HG03280 (cell line): ENCODE data around the gene HACD1.

ENCODE experiments used
- ATAC-seq: cut with Tn5 transposase; IDR thresholded peaks from one replicate; pipeline ENCODE4 v1.9.1; 2021; ENCODE audit warnings: mild to moderate bottlenecking, moderate library complexity; ENCODE audit not compliant: unreplicated experiment

HACD1 gene, protein sequence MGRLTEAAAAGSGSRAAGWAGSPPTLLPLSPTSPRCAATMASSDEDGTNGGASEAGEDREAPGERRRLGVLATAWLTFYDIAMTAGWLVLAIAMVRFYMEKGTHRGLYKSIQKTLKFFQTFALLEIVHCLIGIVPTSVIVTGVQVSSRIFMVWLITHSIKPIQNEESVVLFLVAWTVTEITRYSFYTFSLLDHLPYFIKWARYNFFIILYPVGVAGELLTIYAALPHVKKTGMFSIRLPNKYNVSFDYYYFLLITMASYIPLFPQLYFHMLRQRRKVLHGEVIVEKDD

DNA sequence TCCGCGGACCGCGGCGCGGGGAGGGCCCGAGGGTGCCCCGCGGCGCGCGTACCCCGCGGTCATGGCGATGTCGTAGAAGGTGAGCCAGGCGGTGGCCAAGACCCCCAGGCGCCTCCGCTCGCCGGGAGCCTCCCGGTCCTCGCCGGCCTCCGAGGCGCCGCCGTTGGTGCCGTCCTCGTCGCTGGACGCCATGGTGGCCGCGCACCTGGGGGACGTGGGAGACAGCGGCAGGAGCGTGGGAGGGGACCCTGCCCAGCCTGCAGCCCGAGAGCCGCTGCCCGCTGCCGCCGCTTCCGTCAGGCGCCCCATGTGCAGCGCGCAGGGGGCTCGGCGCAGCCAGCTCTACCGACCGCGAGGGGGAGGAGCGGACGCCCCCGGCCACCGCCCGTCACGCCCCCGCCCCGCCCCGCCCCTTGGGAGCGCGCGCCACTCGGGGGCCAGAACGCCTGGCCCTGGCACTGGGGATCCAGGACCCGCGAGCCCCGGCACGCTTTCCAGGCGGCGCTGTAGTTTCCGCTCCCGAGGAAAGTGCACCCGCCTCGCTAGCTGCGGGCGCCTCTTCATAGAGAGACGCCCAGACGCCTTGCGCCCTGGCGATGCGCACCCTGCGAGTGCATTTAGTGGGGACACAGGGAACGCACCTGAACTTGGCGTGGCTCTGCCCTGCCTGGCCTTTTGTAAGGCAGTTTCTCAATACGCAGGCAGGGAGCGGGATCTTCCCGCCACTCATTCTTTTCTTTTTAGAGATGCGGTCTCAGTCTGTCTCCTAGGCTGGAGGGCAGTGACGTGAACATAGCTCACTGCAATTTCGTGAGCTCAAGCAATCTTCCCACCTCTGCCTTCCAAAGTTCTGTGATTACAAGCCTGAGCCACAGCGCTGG lies at the start of gene HACD1:
Gene HACD1 (minus strand): TSS at position 344 of the 881 bp plus-strand sequence. CDS start 35 bp downstream, at position 309.
- peak; percentile 53 for ATAC-seq

DNA sequence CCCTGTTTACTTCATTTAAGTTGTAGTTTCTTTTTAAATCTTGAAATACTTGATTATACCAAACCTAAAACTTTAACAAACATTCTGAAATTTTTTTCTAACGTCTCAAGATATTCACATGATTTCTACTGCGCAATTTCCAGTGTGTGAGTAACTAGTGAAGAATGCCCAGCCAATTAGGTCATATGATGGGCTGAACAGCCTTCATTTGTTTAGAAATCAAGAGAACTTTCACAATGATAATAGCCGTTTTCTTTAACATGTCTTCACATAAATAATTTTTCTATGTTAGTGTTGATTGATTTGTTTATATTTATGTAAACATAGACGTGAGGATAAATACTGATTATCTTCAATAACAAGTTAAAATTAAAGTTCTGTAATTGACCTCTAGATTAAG lies 48.6 kb upstream of the HACD1 start:
- no peak for ATAC-seq

DNA sequence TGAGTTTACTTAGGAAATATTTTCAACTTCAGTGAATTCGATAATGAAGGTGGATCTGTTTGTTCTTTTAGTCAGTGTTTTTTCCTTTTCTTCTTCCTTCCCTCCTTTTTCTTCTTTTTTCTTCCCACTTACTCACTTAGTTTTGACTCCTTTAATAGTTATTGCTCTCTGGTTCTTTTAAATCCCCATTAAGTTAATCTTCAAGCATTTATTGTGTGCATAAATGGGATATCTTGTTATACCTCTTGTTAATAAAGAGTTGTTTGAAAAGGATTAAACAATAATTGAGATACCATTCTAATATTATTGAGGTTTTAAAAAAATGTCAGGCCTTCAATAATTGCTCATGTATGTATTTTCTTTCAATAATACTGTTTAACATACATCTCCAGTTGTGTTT lies 46.3 kb upstream of the HACD1 start:
- no peak for ATAC-seq

DNA sequence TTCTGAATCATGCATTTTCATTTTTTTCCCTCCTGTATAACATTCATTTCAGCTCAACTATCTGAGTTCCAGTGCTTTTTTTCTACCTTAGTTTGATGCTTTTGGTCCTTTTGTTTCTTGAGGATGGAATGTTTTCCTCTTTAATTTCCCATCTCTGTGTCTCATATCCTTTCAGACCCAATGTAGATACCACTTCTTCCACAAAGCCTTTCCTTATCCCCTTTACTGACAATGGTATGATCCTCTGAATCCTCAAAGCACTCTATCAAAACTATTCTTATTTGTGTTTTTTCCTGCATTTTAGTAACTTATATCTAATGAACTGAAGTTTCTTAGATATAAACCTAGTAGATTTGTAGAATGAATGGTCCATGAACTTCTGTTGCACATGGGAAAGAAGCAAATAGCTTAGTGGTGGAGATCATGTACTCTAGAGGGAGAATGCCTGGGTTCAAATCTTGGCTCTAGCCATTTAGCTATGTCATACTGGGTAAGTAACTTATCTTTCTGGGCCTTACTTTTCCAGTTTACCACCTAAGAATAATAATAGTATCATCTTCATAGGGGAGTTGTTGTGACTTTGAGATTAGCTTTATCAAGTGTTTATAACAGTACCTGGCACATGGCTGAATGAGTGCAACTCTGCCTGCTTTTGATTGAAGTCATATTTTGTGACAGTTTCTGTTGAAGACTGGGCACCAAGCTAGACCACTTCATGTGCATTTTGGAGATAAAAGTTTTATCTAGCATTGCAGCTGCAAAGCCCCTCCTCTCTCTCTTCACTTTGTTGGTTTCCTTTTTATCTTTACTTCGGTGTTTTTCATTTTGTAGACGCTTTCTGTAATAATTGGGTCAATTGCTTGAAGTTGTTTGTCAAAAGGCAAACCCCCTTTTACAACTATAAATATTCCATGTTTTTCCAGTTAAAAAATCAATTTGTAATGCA lies 45.3 kb upstream of the HACD1 start:
- ATAC-seq, result no peak

DNA sequence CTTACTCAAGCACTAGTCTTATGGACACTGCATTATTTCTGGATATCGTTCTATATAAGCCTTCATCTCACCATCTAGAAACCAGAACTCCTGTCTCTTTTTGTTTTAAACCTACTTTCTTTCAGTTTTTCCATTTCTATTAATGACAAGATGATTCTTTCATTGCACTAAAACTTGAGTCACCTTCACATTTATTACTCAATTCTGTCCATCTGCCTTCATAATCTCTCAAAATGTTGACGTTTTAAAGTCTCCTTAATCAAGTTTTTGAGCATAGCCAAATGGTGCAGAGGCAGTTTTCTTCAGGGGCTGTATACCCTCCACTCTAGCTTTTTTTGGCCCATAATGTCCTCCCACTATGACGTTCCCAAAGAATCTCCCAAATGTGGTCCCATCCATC lies 44.3 kb upstream of the HACD1 start:
- no peak for ATAC-seq

DNA sequence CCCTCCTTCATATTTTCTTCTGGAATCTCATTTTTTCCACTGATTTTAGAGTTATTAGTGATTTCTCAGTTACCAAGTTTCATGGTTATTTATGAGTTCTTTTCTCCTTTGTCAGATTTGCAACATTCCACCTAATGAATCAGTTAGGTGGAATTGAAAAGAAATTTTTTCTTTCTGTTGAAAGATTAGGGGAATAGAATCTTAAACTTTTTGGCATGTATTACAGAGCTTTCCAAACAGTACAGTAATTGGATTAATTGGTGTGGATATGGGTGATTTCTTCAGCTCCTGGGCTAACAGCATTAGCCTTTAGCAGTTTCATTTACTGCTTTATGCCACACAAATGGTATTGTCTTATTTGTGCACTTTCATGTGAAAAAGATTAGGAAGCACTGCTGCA lies 43.7 kb upstream of the HACD1 start:
- ATAC-seq, result no peak

DNA sequence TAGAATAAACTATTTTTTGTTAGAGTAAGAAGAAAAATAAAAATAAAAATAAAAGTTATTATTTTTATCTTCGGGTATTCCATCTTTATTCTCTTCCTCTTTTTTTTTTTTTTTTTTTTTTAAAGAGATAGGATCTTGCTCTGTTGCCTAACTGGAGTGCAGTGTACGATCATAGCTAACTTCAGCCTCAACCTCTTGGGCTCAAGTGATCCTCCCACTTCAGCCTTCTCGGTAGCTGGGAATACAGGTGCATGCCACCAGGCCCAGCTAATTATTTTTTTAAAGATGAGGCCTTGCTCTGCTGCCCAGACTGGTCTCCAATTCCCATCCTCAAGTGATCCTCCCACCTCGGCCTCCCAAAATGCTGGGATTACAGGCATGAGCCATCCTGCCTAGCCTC lies 42.2 kb upstream of the HACD1 start:
- ATAC-seq, result no peak

DNA sequence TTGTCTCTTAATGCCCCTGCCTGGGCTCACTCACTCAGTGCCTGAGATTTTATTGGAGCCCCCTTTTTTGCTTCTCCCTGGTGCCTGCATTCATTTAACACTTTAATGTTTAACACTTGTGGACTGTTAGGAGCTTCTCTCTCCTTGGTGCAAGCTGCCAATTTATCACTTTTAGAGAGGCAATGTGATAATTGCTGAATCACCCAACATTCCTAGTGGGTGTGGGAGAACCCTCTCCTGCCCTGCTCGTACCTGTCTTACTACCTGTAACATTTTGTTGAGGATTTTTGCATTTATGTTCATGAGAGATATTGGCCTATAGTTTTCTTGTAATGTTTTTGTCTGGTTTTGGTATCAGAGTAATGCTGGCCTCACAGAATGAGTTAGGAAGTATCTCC lies 39.9 kb upstream of the HACD1 start:
- no peak for ATAC-seq

DNA sequence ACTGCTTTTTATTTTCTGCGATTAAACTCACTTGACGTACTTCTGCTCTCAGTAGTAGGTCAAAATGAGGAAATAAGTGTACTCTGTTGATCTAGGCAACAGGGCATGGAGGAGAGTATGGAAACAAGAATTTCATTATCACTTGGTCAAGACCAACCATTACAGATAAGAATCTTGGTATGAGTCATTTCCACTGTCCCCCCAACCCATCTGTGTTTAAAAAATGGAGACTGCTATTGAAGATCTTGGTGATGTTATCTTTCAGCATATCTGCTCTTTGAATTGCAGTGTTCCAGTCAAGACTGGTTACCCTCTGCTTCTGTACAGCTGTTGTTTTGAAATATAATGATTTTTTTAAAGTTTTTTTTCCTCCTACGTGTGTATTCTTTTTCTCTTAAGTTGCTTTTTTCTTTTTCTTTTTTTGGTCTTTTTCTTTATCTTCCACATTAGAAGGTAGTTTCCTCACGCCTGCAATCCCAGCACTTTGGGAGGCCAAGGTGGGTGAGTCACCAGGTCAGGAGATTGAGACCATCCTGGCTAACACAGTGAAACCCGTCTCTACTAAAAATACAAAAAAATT lies 38.5 kb upstream of the HACD1 start:
- peak; percentile 74 for ATAC-seq

DNA sequence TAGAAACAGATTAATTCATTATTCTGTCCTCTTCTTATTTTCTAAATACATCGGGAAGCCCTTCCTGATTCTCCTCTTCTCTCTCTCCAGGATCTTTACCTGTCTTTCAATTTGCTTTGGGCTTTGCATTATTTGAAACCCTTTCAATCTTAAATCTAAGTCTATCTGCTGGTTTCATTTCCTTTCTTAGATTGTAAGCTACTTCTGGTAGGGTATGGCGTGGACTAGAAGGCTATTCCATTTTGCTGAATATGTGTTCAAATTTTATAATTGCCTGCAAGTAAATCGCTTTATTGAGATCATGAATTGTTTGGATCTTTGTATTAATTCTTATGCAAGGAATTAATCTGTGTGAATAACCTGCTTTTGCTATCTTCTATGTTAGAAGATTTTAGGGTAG lies 37.8 kb upstream of the HACD1 start:
- ATAC-seq, result no peak

DNA sequence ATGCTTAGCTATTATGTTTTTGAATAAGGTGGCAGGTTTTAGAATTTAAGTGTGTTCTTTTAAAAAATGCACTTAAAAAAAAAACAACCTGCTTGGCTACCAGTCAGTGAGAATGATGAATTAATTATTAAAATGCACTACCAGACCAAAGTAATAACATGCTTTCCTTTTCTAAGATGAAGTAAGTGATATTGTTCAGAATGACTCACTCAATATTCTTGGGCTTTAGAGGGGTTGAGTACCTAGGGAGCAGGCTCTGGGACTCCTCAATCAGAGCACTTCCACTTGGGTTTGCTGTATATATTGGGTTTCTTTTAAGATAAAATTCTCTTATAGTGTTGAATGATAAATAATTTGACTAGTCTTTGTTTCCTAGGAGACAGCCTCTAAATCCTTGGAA lies 35.4 kb upstream of the HACD1 start:
- ATAC-seq, result no peak

DNA sequence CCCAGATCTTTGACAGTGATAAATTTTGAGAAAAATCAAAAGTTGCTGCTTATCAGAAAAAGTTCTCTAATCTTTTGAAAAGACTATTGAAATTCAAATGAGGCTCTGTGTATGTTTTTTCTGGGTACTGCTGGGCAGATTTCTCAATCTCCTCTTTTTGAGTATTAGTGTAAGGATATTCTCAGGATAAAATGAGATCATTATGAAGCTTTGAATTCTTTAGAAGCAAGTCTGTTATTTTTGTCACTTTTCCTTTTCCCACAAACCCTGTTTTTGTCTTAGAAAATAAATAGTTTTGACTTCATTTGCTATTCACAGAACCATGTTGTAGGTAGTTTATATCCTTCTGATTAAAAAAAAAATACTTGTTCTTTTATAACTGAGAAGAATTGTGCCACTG lies 34.7 kb upstream of the HACD1 start:
- ATAC-seq, result no peak

DNA sequence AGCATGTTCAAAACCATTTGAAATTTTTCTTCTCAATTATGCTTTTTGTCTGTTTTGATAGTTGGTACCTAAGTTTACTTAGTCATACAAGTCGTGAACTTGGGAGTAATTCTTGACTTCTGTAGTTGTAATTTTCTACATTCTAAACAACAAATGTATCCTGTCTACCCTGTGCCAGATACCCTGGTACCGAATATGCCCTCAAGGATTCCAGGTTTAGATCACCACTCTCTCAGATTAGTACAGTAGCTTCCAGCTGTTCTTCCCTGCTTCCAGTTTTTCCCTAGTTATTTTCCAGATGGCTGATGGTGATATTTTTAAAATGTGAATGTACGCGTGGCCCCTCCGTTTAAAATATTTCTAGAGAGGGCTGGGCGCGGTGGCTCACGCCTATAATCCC lies 33.2 kb upstream of the HACD1 start:
- no peak for ATAC-seq

DNA sequence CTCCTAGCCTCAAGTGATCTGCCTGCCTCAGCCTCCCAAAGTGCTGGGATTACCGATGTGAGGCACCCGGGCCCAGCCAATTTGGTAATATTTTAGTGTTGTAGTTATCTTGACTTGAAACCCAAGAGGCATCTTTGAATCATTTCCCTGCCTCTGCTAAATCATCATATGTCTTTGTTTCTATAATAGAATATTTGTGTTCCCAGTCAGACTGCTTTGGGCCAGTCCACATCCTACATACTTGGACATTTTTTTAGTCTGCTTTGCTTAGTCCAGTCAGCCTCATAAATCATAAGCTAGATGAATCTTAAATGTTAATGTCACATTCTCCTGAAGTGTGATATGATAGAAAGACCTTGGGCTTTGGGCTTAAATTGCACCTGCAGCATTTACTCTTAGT lies 32.7 kb upstream of the HACD1 start:
- no peak for ATAC-seq

DNA sequence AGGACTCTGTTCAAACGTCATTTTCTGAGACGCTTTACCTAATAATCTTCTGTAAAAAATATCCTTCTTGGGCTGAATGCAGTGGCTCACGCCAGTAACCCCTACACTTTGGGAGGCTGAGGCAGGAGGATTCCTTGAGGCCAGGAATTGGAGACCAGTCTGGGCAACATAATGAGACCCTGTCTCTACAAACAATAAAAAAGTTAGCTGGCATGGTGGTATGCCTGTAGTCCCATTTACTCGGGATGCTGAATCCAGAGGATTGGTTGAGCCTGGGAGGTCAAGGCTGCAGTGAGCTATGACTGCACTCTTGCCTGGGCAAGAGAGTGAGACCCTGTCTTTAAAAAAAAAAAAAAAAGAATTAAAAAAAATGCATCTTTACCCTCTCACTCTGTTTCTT lies 31.9 kb upstream of the HACD1 start:
- ATAC-seq, result no peak

DNA sequence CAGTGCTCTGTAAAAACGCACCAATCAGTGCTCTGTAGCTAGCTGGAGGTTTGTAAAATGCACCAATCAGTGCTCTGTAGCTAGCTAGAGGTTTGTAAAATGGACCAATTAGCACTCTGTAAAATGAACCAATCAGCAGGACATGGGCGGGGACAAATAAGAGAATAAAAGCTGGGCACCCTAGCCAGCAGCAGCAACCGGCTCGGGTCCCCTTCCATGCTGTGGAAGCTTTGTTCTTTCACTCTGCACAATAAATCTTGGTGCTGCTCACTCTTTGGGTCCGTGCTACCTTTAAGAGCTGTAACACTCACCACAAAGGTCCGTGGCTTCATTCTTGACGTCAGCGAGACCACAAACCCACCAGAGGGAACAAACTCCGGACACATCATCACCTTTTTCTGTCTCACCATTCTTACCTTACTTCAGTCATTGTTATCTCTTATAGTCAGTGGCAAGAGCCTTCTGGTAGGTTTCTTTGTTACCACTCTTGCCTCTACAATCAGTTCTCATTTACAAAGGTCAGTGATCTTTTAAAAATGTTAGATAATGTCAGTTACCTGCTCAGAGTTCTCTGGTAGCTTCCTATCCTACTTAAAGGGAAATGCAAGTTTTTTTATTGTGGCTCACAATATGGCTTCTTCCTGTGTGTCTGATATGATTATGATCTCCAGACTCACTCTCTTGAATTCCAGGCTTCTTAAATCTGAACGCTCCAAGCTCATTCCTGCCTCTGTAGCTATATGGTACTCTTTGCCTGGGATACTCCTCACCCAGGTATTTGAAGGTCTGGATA lies 31.3 kb upstream of the HACD1 start:
- ATAC-seq, result no peak

DNA sequence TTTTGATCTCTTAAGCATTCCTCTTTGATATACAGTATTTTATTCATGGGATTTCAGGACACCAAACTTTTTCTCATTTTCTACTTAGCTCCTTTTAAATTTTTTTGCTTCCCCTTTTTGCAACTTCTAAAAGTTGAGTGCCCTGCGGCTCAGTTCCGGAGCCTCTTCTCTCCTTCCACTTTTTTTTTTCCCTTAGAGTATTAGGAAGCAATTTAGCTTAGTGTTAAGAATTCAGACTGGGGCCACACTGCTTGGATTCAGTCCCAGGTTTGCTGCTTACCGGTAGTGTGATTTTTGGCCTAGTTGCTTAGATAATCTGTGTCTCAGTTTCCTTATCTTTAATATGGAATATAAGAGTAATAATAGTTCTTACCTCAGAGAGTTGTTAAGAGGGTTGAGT lies 30.2 kb upstream of the HACD1 start:
- ATAC-seq, result no peak

DNA sequence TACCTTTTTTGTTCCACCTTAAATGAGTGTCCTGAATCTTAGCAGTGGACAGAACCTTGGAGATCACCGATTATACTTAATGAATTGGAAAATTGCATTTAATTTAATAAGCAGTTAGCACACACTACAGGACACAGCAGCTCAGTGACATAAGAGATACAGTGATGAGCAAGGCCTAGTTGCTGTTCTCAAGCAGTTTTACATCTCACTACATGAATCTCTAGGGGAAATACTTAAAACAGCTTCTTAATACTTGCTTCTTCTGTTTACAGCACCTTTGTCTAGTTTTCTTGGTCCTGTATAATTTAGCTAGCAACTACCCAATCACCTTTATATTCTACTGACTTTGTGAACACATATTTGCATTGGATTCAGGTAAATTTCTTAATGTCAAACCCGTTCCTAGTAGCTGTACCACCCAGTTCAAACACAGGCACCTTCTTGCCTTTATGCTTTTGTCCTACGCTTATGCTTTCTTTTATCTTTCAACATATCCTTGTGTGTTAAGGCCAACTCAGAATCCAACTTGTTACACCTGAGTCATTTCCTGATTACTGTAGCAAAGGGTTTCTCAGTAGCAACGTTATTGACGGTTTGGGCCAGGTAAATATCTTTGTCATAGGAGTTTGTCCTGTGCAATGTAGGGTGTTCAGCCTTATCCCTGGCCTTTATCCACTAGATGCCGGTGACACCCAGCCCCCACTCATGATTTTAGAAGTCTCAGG lies 28.6 kb upstream of the HACD1 start:
- no peak for ATAC-seq

DNA sequence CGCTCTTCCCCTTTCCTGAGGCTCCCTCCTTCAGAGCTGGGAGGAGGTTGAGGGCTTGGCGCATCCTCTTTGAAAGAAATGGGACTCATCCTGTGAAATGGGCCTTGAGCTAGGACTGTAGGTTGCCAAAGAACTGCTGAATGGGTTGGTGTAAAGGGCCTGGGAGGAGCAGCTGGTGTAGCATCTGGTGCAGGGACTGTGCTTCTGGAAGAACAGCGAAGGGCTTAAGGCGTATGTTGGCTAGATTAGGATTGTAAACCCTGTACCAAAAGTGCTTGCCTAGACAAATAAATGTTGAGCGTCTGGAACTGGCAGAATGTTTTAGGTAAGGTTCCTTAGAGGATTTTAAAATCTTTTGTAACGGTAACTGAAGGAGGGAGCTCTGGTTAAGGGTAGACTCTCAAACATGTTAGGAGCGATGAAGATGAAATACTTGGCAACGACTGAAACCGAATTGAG lies 27.3 kb upstream of the HACD1 start:
- peak; percentile 25 for ATAC-seq
